HepG2 (cell line): Measurements from ENCODE around the gene WNK2.

Experiments
- EZH2 ChIP-seq: conservative IDR thresholded peaks from 2 replicates; pipeline ENCODE4 v1.6.1; 2012; ENCODE audit warnings: mild to moderate bottlenecking, low read depth, low read length, moderate library complexity
- FOXK1 ChIP-seq: sonication (generic); formaldehyde crosslinking; IDR thresholded peaks from 2 replicates; pipeline ENCODE4 v1.4.0; 2020; ENCODE audit warnings: low read depth, missing genetic modification reagents, borderline replicate concordance
- POGZ ChIP-seq: sonication (generic); formaldehyde crosslinking; IDR thresholded peaks from 2 replicates; pipeline ENCODE4 v1.4.0; 2020; ENCODE audit warnings: mild to moderate bottlenecking, missing genetic modification reagents
- POLR2A ChIP-seq, 2 experiments: IDR thresholded peaks; 2 replicates each; pipeline ENCODE4 v1.6.1; 2011; ENCODE audit warnings: low read depth in 2 of 2, low read length in 2 of 2, mild to moderate bottlenecking in 1 of 2, moderate library complexity in 1 of 2; ENCODE audit not compliant: insufficient read depth in 1 of 2
- RELA ChIP-seq: sonication (generic); formaldehyde crosslinking; IDR thresholded peaks from 2 replicates; pipeline ENCODE4 v1.4.0; 2020; ENCODE audit warnings: missing genetic modification reagents
- TCF12 ChIP-seq, 2 experiments: fragments of 450-650 bp in 1 of 2; sonication (generic) in 1 of 2; formaldehyde crosslinking in 1 of 2; IDR thresholded peaks; 2 replicates each; pipeline versions ENCODE4 v1.6.1 to v1.8.0; 2017 to 2022; ENCODE audit warnings: antibody characterized with exemption in 1 of 2, mild to moderate bottlenecking in 1 of 2, missing genetic modification reagents in 1 of 2, moderate library complexity in 1 of 2
- ZFP36 ChIP-seq: fragments of 150-350 bp; IDR thresholded peaks from 2 replicates; pipeline ENCODE4 v1.6.1; 2018; ENCODE audit warnings: borderline replicate concordance, low read length, low read depth; ENCODE audit not compliant: partially characterized antibody
- ZNF121 ChIP-seq: sonication (generic); formaldehyde crosslinking; IDR thresholded peaks from 2 replicates; pipeline ENCODE4 v1.5.0; 2020; ENCODE audit warnings: mild to moderate bottlenecking, missing genetic modification reagents
- ZNF33A ChIP-seq: sonication (generic); formaldehyde crosslinking; IDR thresholded peaks from 2 replicates; pipeline ENCODE4 v1.5.1; 2020; ENCODE audit warnings: missing genetic modification reagents, mild to moderate bottlenecking, moderate library complexity, borderline replicate concordance
- ZNF570 ChIP-seq: sonication (generic); formaldehyde crosslinking; IDR thresholded peaks from 2 replicates; pipeline ENCODE4 v1.4.0; 2020; ENCODE audit warnings: mild to moderate bottlenecking, missing genetic modification reagents, borderline replicate concordance
- ZNF598 ChIP-seq: sonication (generic); formaldehyde crosslinking; IDR thresholded peaks from 2 replicates; pipeline ENCODE4 v1.5.1; 2020; ENCODE audit warnings: mild to moderate bottlenecking, missing genetic modification reagents, borderline replicate concordance
- TF ChIP-seq, protein P1 (sequence below): sonication (generic); formaldehyde crosslinking; IDR thresholded peaks from 2 replicates; pipeline ENCODE4 v1.5.0; 2020; ENCODE audit warnings: mild to moderate bottlenecking, missing genetic modification reagents, moderate library complexity
- TF ChIP-seq, protein P2 (sequence below): sonication (generic); formaldehyde crosslinking; IDR thresholded peaks from 2 replicates; pipeline ENCODE4 v1.9.0; 2021; ENCODE audit warnings: missing genetic modification reagents, borderline replicate concordance
- TF ChIP-seq, protein P3 (sequence below): IDR thresholded peaks from 2 replicates; pipeline ENCODE4 v1.6.1; 2012; ENCODE audit warnings: inconsistent platforms

DNA sequence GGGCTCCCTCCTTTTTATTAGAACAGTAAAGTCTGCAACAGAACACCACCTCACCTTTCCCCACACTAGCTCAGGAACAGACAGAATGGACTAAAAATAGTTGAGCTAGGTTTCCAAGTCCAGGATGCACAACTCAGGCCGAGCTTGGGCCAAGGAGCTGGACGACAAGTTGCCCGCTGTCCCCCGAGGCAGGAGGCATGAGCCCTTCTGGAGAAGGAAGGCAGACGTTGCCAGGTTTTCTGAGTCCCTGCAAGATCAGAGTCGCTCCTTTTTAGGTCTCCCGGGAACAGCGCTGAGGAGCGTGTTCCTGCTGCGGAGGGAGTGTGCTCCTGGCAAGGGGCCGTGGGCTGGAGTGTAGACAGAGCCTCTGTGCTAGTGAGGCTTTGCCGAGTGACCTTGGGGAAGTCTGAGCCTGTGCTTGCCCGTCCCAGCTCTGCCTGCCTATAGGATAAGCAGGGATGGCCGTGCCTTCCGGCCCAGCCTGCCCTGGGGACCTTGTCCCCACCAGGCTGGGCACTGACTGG is 121.6 kb downstream of the WNK2 start:
- TF ChIP-seq, protein P1, sequence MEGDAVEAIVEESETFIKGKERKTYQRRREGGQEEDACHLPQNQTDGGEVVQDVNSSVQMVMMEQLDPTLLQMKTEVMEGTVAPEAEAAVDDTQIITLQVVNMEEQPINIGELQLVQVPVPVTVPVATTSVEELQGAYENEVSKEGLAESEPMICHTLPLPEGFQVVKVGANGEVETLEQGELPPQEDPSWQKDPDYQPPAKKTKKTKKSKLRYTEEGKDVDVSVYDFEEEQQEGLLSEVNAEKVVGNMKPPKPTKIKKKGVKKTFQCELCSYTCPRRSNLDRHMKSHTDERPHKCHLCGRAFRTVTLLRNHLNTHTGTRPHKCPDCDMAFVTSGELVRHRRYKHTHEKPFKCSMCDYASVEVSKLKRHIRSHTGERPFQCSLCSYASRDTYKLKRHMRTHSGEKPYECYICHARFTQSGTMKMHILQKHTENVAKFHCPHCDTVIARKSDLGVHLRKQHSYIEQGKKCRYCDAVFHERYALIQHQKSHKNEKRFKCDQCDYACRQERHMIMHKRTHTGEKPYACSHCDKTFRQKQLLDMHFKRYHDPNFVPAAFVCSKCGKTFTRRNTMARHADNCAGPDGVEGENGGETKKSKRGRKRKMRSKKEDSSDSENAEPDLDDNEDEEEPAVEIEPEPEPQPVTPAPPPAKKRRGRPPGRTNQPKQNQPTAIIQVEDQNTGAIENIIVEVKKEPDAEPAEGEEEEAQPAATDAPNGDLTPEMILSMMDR, result no peak
- TF ChIP-seq POLR2A (IDR thresholded peaks at IDR 0.05; ENCODE audit: insufficient read depth in 1 of 2, low read depth in 2 of 2, low read length in 2 of 2) (no peak), RELA (CRISPR knock-in tag) (no peak), POGZ (CRISPR knock-in tag) (no peak), ZNF598 (CRISPR knock-in tag) (no peak), ZNF121 (no peak), ZFP36 (no peak), FOXK1 (CRISPR knock-in tag) (no peak), TCF12 (IDR thresholded peaks at IDR 0.05) (no peak), TCF12 (CRISPR knock-in tag; IDR thresholded peaks at IDR 0.05) (no peak), ZNF570 (no peak), ZNF33A (CRISPR knock-in tag) (no peak), EZH2 (no peak)
- TF ChIP-seq, protein P2, sequence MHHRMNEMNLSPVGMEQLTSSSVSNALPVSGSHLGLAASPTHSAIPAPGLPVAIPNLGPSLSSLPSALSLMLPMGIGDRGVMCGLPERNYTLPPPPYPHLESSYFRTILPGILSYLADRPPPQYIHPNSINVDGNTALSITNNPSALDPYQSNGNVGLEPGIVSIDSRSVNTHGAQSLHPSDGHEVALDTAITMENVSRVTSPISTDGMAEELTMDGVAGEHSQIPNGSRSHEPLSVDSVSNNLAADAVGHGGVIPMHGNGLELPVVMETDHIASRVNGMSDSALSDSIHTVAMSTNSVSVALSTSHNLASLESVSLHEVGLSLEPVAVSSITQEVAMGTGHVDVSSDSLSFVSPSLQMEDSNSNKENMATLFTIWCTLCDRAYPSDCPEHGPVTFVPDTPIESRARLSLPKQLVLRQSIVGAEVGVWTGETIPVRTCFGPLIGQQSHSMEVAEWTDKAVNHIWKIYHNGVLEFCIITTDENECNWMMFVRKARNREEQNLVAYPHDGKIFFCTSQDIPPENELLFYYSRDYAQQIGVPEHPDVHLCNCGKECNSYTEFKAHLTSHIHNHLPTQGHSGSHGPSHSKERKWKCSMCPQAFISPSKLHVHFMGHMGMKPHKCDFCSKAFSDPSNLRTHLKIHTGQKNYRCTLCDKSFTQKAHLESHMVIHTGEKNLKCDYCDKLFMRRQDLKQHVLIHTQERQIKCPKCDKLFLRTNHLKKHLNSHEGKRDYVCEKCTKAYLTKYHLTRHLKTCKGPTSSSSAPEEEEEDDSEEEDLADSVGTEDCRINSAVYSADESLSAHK, result no peak
- TF ChIP-seq, protein P3, sequence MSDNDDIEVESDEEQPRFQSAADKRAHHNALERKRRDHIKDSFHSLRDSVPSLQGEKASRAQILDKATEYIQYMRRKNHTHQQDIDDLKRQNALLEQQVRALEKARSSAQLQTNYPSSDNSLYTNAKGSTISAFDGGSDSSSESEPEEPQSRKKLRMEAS, result no peak
